A549 (cell line): ENCODE data around the gene GBA2.

Experiments
- BCL3 ChIP-seq: fragments of >200 bp; sonication (Bioruptor Twin); formaldehyde crosslinking; IDR thresholded peaks from 3 replicates; pipeline ENCODE4 v1.6.1; 2016
- CHD4 ChIP-seq: fragments of 200-600 bp; sonication (generic); IDR thresholded peaks from 2 replicates; pipeline ENCODE4 v1.6.1; 2016; ENCODE audit warnings: antibody characterized with exemption, mild to moderate bottlenecking, borderline replicate concordance
- CTCF ChIP-seq: fragments of >200 bp; sonication (Bioruptor Twin); formaldehyde crosslinking; IDR thresholded peaks from 3 replicates; pipeline ENCODE4 v1.5.1; 2016
- E2F6 ChIP-seq: IDR thresholded peaks from 2 replicates; pipeline ENCODE4 v1.6.1; 2012; ENCODE audit warnings: low read depth, borderline replicate concordance
- MAFK ChIP-seq: fragments of 450-650 bp; IDR thresholded peaks from 2 replicates; pipeline ENCODE4 v1.6.1; 2014; ENCODE audit not compliant: partially characterized antibody
- MAX ChIP-seq: IDR thresholded peaks from 2 replicates; pipeline ENCODE4 v1.6.1; 2012
- MYC ChIP-seq: IDR thresholded peaks from 2 replicates; pipeline ENCODE4 v1.6.1; 2012; ENCODE audit warnings: mild to moderate bottlenecking, inconsistent platforms, low read length, improper control_type of control experiment, borderline replicate concordance
- POLR2A ChIP-seq: IDR thresholded peaks from 2 replicates; pipeline ENCODE4 v1.6.1; 2012; ENCODE audit warnings: mild to moderate bottlenecking, low read length
- RAD21 ChIP-seq, 2 experiments: fragments of >200 bp in 1 of 2; sonication (Bioruptor Twin) in 1 of 2; formaldehyde crosslinking in 1 of 2; IDR thresholded peaks in 1 of 2; conservative IDR thresholded peaks in 1 of 2; 2 replicates in 1 of 2; 3 replicates in 1 of 2; pipeline ENCODE4 v1.6.1; 2012 to 2018; ENCODE audit warnings: inconsistent platforms in 1 of 2
- RFX5 ChIP-seq: fragments of 450-650 bp; IDR thresholded peaks from 2 replicates; pipeline ENCODE4 v1.7.1; 2014; ENCODE audit warnings: antibody characterized with exemption, mild to moderate bottlenecking, moderate library complexity
- RNF2 ChIP-seq: fragments of 200-600 bp; sonication (generic); IDR thresholded peaks from 2 replicates; pipeline ENCODE4 v1.6.1; 2016; ENCODE audit warnings: low read depth, mild to moderate bottlenecking, antibody characterized with exemption, moderate library complexity, borderline replicate concordance

- TF ChIP-seq CTCF (no peak), CHD4 (no peak), E2F6 (no peak), MAFK (no peak), MAX (no peak), BCL3 (no peak), POLR2A (no peak), RNF2 (no peak), RFX5 (no peak), MYC (no peak), RAD21 (conservative IDR thresholded peaks at IDR 0.05 in 1 of 2, IDR thresholded peaks at IDR 0.05 in 1 of 2) (no peak)
Measured at GRCh38 chr9:35688558-35689541, 60.2 kb downstream of the GBA2 start.
